Astrocyte of the spinal cord (primary cell): ENCODE data around the gene DDX39A.

Experiments used
- DNase-seq: peaks from one replicate; pipeline ENCODE4 v3.0.0; 2011; ENCODE audit warnings: low read depth, low spot score
- H3K4me3 ChIP-seq: 2 replicates; pipeline ENCODE4 v1.5.1; 2011; ENCODE audit warnings: low read depth, mild to moderate bottlenecking, low read length, moderate library complexity
- in situ Hi-C: cut with HindIII; loops from 2 replicates; pipeline ENCODE4 v1.10.0; 2017; ENCODE audit warnings: low sequenced_read_pairs
- TF ChIP-seq, protein P1 (sequence below): IDR thresholded peaks from 2 replicates; pipeline ENCODE4 v1.5.1; 2012; ENCODE audit warnings: low read depth, mild to moderate bottlenecking, low read length, inconsistent platforms

The DDX39A gene

DNA sequence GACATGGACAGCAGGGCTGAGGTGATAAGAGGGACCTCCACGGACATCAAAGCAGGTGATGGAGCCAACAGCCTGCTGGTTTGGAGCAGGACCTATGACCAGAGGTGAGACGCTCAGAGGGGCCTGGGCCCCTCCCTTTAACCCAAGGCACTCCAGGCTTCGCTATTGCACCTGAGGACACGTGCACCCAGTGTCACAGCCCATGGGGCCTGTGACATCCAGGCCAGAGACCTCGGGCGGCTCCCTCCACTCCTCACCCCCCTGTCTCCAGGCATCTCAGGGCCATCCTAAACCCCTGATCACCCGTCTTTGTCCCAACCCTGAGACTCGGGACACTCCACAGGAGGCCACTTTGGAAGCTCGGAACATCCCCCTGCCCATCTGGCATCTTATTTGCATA is 25.0 kb downstream of the DDX39A start:
- no peak for DNase-seq
- in situ Hi-C loops = no loop called here
- TF ChIP-seq, protein P1, sequence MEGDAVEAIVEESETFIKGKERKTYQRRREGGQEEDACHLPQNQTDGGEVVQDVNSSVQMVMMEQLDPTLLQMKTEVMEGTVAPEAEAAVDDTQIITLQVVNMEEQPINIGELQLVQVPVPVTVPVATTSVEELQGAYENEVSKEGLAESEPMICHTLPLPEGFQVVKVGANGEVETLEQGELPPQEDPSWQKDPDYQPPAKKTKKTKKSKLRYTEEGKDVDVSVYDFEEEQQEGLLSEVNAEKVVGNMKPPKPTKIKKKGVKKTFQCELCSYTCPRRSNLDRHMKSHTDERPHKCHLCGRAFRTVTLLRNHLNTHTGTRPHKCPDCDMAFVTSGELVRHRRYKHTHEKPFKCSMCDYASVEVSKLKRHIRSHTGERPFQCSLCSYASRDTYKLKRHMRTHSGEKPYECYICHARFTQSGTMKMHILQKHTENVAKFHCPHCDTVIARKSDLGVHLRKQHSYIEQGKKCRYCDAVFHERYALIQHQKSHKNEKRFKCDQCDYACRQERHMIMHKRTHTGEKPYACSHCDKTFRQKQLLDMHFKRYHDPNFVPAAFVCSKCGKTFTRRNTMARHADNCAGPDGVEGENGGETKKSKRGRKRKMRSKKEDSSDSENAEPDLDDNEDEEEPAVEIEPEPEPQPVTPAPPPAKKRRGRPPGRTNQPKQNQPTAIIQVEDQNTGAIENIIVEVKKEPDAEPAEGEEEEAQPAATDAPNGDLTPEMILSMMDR = no peak
- H3K4me3 ChIP-seq = no peak overlapping the region

DNA sequence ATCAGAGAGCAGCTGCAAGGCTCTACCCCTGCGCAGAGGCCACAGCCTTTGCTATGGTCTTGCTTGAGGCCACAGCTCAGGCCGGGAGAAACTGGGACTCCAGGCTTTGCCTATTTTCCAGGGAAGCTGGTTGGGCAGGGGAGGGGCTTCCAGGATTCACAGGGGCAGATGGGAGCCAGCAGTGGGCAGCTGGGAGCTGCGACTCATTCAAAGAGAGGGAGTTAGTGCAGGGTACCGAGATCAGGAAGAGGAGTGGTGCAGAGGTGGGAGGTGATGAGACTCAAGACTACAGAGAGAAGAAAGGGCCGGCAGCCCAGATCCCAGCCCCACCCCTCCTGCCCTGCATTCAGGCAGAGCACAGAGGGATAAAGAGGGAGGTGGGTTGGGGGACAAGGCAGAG is 25.8 kb downstream of the DDX39A start:
- TF ChIP-seq, protein P1 = no peak
- in situ Hi-C loops = no loop called here

DNA sequence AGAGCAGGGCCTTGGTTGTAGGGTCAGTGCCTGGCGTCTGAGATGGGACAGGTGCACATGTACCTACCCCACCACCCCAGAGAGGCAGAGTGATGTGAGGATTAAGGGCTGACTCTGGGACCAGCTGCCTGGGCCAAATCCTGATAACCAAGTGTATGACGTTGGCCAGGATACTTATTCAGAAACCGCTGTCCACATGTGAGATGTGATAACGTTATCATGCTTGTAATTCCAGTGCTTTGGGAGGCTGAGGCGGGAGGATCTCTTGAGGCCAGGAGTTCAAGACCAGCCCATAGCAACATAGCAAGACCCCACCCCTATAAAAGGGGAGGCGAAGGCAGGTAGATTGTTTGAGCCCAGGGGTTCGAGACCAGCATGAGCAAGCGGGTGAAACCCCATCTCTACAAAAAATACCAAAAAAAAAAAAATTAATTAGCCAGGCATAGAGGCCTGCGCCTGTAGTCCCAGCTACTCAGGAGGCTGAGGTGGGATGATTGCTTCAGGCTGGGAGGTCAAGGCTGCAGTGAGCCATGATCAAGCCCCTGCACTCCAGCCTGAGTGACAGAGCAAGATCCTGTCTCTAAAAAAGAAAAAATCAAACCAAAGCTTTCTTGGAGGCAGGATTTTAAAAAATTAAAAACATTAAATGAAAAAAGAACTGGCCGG is 27.9 kb downstream of the DDX39A start:
- TF ChIP-seq, protein P1 = no peak
- DNase-seq = no peak
- in situ Hi-C loops = no loop called here
- H3K4me3 ChIP-seq = no peak overlapping the region

More for the DNA sequence above, 25.8 kb downstream of the DDX39A start:
- no peak for DNase-seq
- H3K4me3 ChIP-seq = no peak overlapping the region

DNA sequence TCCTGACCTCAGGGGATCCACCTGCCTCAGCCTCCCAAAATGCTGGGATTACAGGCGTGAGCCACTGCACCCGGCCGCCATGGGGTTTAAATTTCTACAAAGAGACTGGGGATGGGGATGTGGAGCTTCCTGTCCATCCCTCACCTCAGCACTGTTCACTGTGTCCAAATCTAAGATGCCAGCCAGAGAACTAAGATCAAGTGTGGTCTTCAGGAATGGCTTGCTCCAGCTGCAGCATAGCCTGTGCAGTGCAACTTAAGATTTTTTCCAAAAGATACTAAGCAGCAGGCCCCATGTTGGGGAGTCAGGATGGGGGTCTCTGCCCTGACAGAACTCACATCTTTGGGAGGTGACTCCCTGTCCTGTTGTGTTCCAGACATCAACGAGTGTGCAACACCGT is 28.6 kb downstream of the DDX39A start:
- no peak overlapping the region for H3K4me3 ChIP-seq
- DNase-seq = no peak
- TF ChIP-seq, protein P1 = no peak
- in situ Hi-C loops = no loop called here

- DNase-seq = no peak
- TF ChIP-seq, protein P1 = no peak
- in situ Hi-C loops = no loop called here
- H3K4me3 ChIP-seq = no peak overlapping the region
Measured at GRCh38 chr19:14385492-14385891, 33.6 kb downstream of the DDX39A start.

DNA sequence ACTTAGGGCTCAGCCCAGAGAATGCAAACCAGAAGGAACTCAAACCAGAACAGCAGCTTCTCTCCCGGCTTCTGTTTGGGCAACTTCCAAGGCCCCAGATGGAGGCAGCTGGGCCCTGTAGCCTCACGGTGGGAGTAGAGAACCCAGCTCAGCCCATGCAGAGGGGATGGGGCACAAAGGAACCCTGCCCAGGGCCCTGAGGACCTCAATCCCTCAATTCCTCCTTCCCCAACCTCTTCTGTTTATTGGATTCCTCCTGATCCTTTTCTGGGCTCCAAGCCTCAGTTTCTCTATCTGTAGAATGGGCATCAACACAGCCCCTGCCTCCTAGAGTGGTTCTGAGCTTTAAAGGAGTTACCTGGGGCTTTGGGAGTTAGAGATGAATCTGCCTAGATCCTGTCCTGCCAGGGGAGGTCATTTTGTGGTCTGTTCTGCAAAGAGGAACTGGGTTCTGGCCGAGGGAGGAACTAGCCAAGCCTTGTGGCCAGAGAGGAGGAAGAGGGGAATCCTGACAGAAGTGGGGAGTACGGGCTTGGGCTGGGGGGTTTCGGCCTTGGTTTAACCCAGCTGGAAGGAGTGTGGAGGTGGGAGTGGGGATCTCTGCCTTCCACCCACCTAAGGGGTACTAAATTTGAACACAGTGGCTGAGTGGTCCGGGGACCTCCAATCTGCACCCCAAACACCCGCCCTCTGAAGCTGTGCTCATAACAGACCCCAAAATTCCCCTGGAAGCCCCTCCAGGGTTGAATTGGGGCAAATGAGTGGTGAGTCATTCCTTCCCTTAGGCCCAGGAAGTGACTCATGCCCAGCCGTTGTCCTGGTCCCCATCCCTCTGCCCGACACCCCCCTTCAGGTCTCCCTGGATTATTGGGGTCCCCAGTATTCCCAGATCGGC is 35.2 kb downstream of the DDX39A start:
- in situ Hi-C loops = no loop called here
- no peak overlapping the region for H3K4me3 ChIP-seq
- DNase-seq = peak; percentile 34

More for the DNA sequence above, 35.2 kb downstream of the DDX39A start:
- TF ChIP-seq, protein P1 = no peak
